22Rv1 (cell line): ENCODE data around the gene DNAJC15.

Experiments used
- H3K27ac ChIP-seq: fragments of 450-650 bp; 2 replicates; pipeline ENCODE4 v1.5.1; 2017
- CTCF ChIP-seq: fragments of 450-650 bp; IDR thresholded peaks from 2 replicates; pipeline ENCODE4 v1.5.1; 2017; ENCODE audit warnings: mild to moderate bottlenecking
- ZFX ChIP-seq: fragments of 450-650 bp; IDR thresholded peaks from 2 replicates; pipeline ENCODE4 v1.6.1; 2017; ENCODE audit warnings: antibody characterized with exemption, borderline replicate concordance

Gene DNAJC15

GRCh38 chr13:43113603-43114002, 90.2 kb downstream of the DNAJC15 start:
- no peak overlapping the region for H3K27ac ChIP-seq
- no peak for TF ChIP-seq CTCF
- no peak for TF ChIP-seq ZFX

GRCh38 chr13:43114504-43114903, 91.1 kb downstream of the DNAJC15 start:
- TF ChIP-seq ZFX (no peak), CTCF (no peak)
- H3K27ac ChIP-seq = no peak overlapping the region

- no peak overlapping the region for H3K27ac ChIP-seq
- TF ChIP-seq ZFX (no peak), CTCF (no peak)
These were observed 91.8 kb downstream of the DNAJC15 start for GRCh38 chr13:43115141-43115540.

GRCh38 chr13:43116242-43116641, 92.9 kb downstream of the DNAJC15 start:
- no peak overlapping the region for H3K27ac ChIP-seq
- TF ChIP-seq ZFX (no peak), CTCF (peak; percentile 23; the same call in 1 of the 2 replicates)

GRCh38 chr13:43118521-43118920, 95.1 kb downstream of the DNAJC15 start:
- no peak overlapping the region for H3K27ac ChIP-seq
- no peak for TF ChIP-seq ZFX
- TF ChIP-seq CTCF = no peak

- TF ChIP-seq ZFX (no peak), CTCF (no peak)
- H3K27ac ChIP-seq = no peak overlapping the region
These were observed 95.8 kb downstream of the DNAJC15 start for GRCh38 chr13:43119206-43119605.

GRCh38 chr13:43122791-43123190, 99.4 kb downstream of the DNAJC15 start:
- TF ChIP-seq CTCF (no peak), ZFX (no peak)
- H3K27ac ChIP-seq = no peak overlapping the region
